ENCODE measurements around the gene DPP3.
"Not testable (repeated sequence)": the region's sequence is repeated elsewhere in the genome, so short reads cannot be mapped to it uniquely, and the experiment has no call there.

DPP3 gene

GRCh38 chr11:66543263-66544107 is 63.3 kb downstream of the DPP3 start:
- TF ChIP-seq, protein P1, sequence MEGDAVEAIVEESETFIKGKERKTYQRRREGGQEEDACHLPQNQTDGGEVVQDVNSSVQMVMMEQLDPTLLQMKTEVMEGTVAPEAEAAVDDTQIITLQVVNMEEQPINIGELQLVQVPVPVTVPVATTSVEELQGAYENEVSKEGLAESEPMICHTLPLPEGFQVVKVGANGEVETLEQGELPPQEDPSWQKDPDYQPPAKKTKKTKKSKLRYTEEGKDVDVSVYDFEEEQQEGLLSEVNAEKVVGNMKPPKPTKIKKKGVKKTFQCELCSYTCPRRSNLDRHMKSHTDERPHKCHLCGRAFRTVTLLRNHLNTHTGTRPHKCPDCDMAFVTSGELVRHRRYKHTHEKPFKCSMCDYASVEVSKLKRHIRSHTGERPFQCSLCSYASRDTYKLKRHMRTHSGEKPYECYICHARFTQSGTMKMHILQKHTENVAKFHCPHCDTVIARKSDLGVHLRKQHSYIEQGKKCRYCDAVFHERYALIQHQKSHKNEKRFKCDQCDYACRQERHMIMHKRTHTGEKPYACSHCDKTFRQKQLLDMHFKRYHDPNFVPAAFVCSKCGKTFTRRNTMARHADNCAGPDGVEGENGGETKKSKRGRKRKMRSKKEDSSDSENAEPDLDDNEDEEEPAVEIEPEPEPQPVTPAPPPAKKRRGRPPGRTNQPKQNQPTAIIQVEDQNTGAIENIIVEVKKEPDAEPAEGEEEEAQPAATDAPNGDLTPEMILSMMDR (IDR thresholded peaks at IDR 0.05; ENCODE audit: extremely low read depth, insufficient read depth, missing control alignments) = peak; percentile 73
- in situ Hi-C loops (cut with MboI; ENCODE audit: low pct_unique_long_range_greater_than_20kb, low sequenced_read_pairs, unreplicated experiment) = no loop called here
- peak; percentile 79 for DNase-seq (ENCODE audit: low spot score)

DNA sequence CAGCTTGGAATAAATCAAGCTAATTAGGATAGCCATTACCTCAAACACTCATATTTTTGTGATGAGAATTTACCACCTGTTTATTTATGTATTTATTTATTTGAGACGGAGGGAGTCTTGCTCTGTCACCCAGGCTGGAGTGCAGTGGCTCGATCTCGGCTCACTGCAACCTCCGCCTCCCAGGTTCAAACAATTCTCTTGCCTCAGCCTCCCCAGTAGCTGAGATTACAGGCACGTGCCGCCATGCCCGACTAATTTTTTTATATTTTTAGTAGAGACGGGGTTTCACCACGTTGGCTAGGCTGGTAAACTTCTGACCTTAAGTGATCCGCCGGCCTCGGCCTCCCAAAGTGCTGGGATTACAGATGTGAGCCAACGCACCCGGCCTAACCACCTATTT is 64.7 kb downstream of the DPP3 start:
- in situ Hi-C loops (cut with MboI; ENCODE audit: low pct_unique_long_range_greater_than_20kb, low sequenced_read_pairs, unreplicated experiment) = not testable (repeated sequence)

GRCh38 chr11:66545701-66546367 is 65.6 kb downstream of the DPP3 start, which contains the start of gene ZDHHC24:
Gene ZDHHC24 (minus strand): TSS chr11:66546048. CDS start chr11:66546003, 45 bp downstream.
- in situ Hi-C loops (cut with MboI; ENCODE audit: low pct_unique_long_range_greater_than_20kb, low sequenced_read_pairs, unreplicated experiment) = no loop called here
- TF ChIP-seq, protein P1 (IDR thresholded peaks at IDR 0.05; ENCODE audit: extremely low read depth, insufficient read depth, missing control alignments) = no peak
- DNase-seq (ENCODE audit: low spot score) = peak; percentile 99

More for the DNA sequence above, 64.7 kb downstream of the DPP3 start:
- DNase-seq (ENCODE audit: low spot score) = not testable (repeated sequence)

DNA sequence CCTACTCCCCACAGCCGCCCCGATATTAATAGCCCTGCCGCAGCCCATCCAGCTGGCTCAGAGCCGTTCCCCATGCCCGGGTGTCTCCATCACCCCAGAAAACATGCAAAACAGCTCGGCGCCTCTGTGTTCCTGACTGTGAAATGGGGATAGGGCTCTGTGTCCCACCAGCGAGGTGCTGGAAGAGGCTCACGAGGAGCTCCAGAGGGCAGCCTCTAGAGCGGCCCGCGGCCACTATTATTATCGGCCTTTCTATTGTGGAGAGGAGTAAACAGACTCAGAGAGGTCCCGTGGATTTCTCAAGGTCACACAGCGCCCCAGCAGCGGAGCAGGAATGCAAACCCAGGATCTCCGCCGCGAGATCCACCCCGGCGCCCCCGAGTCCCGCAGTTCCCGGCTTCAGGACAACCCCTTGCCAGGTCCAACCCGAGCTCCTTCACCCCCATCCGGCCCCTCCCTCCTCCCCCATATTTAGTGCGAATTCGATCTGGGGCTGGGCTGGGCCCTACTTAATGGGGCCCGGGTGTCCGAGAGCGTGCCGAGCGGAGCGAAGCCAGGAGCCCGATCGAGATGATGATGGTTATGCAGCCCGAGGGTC is 66.2 kb downstream of the DPP3 start, which contains the start of gene ACTN3:
TSS of gene ACTN3 (plus strand) at position 536 of the 598 bp plus-strand sequence. CDS start at position 571, 35 bp downstream.
- no peak for DNase-seq (ENCODE audit: low spot score)
- TF ChIP-seq, protein P1 (IDR thresholded peaks at IDR 0.05; ENCODE audit: extremely low read depth, insufficient read depth, missing control alignments) = no peak
- in situ Hi-C loops (cut with MboI; ENCODE audit: low pct_unique_long_range_greater_than_20kb, low sequenced_read_pairs, unreplicated experiment) = no loop called here

DNA sequence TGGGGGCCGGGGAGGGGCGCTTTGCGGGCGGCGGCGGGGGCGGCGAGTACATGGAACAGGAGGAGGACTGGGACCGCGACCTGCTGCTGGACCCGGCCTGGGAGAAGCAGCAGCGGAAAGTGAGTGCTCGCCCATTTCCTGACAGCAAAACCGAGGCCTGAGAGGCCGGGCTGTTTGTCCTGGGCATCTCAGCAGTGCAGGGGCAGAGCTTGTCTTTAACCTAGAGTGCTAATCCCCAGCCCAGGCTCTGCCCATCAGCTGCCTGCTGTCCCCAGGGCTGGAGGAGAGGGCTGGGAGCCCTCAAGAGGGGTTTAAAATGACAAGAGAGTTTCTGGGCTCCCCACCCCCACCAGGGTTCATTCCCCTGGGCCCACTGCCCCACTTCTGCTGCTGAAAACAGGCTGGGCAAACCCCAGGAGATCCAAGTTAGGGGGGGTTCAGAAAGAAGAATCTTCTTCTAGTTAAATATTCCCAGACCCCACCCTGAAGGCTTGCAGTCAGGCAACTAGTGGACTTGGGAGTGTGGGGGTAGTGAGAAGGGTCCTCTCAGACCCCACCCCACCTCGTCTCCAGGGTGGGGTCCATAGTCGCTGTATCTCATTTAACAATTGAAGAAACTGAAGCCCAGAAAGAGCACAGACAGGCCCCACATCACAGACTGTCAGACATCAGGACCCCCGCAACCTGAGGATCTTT is 66.9 kb downstream of the DPP3 start:
- in situ Hi-C loops (cut with MboI; ENCODE audit: low pct_unique_long_range_greater_than_20kb, low sequenced_read_pairs, unreplicated experiment) = no loop called here
- no peak for DNase-seq (ENCODE audit: low spot score)
- TF ChIP-seq, protein P1 (IDR thresholded peaks at IDR 0.05; ENCODE audit: extremely low read depth, insufficient read depth, missing control alignments) = no peak

DNA sequence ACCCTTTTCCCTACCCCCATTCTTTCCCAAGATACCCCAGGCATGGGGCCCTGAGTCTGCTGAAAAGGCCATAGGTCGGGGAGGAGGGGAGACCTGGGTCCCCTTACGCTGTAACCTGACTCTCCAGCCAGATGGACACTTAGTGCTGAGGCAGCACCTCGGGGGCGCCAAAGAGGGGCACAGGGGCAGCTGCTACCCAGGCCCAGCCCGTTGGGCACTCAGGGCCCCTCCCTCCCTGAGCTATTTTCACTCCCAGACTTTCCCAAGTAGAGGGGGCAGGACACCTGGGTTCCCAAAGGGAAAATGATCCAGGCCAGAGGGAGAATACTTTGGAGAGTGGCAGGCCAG is 67.4 kb downstream of the DPP3 start:
- no peak for DNase-seq (ENCODE audit: low spot score)
- in situ Hi-C loops (cut with MboI; ENCODE audit: low pct_unique_long_range_greater_than_20kb, low sequenced_read_pairs, unreplicated experiment) = no loop called here
- TF ChIP-seq, protein P1 (IDR thresholded peaks at IDR 0.05; ENCODE audit: extremely low read depth, insufficient read depth, missing control alignments) = no peak
